Measurements from ENCODE around the gene SRSF6.

DNA sequence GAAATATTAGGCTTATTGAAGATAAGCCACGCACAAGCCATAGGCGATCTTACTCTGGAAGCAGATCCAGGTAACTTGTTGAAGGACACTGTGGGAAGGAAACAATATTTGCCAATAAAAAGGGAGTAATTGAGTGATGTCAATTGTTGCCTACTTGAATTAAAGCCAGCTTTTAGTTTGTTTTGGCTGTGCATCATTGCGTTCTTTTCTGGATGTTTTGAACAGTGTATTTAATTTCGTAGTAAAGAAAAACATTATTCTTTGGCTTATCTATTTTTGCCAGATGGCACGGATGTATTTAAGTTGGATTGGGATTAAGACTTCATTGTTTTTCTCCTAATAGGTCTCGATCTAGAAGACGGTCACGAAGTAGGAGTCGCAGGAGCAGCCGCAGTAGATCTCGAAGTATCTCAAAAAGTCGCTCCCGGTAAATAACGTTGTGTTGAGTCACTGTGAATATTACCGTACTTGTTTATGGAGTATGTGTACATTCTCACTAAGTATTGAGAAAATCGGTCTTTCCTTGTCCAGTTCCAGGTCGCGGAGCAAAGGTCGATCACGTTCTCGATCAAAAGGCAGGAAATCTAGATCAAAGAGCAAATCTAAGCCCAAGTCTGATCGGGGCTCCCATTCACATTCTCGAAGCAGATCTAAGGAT is 2.6 kb downstream of the SRSF6 start:
- TF ChIP-seq, protein P1, sequence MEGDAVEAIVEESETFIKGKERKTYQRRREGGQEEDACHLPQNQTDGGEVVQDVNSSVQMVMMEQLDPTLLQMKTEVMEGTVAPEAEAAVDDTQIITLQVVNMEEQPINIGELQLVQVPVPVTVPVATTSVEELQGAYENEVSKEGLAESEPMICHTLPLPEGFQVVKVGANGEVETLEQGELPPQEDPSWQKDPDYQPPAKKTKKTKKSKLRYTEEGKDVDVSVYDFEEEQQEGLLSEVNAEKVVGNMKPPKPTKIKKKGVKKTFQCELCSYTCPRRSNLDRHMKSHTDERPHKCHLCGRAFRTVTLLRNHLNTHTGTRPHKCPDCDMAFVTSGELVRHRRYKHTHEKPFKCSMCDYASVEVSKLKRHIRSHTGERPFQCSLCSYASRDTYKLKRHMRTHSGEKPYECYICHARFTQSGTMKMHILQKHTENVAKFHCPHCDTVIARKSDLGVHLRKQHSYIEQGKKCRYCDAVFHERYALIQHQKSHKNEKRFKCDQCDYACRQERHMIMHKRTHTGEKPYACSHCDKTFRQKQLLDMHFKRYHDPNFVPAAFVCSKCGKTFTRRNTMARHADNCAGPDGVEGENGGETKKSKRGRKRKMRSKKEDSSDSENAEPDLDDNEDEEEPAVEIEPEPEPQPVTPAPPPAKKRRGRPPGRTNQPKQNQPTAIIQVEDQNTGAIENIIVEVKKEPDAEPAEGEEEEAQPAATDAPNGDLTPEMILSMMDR (conservative IDR thresholded peaks at IDR 0.05; ENCODE audit: low read length) = no peak
- no peak for TF ChIP-seq EZH2phosphoT487 (IDR thresholded peaks at IDR 0.05; ENCODE audit: borderline replicate concordance, low read depth, low read length)

Data from OCI-LY7 (cell line).